SIG-M5 treated with dmso at 0.1 percent for 504 hours (cell line): Measurements from ENCODE around the gene PLCG1.

ENCODE experiments used
- DNase-seq: peaks from one replicate; lab custom pipeline; 2025; ENCODE audit not compliant: unreplicated experiment; lab: John Stamatoyannopoulos, UW

PLCG1 gene

GRCh38 chr20:41178495-41178894, 41.2 kb downstream of the PLCG1 start:
- DNase-seq: no peak

- no peak for DNase-seq
These were observed 41.6 kb downstream of the PLCG1 start for GRCh38 chr20:41178904-41179432.

GRCh38 chr20:41179961-41180360, 42.6 kb downstream of the PLCG1 start:
- no peak for DNase-seq

GRCh38 chr20:41180599-41181333, 43.4 kb downstream of the PLCG1 start:
- DNase-seq: no peak

- no peak for DNase-seq
These were observed 44.2 kb downstream of the PLCG1 start for GRCh38 chr20:41181567-41181966.

- no peak for DNase-seq
These were observed 45.2 kb downstream of the PLCG1 start for GRCh38 chr20:41182296-41183212.

GRCh38 chr20:41183391-41183790, 46.0 kb downstream of the PLCG1 start:
- DNase-seq: no peak

- DNase-seq: no peak
These were observed 46.5 kb downstream of the PLCG1 start for GRCh38 chr20:41183831-41184230.

- DNase-seq: no peak
These were observed 47.8 kb downstream of the PLCG1 start for GRCh38 chr20:41185013-41185757.

- DNase-seq: no peak
These were observed 50.3 kb downstream of the PLCG1 start for GRCh38 chr20:41187668-41188067.

- DNase-seq: no peak
These were observed 54.5 kb downstream of the PLCG1 start for GRCh38 chr20:41191562-41192500.

- no peak for DNase-seq
These were observed 55.2 kb downstream of the PLCG1 start for GRCh38 chr20:41192575-41192974.

GRCh38 chr20:41196653-41197225, 59.4 kb downstream of the PLCG1 start:
- DNase-seq: no peak

GRCh38 chr20:41198443-41198842, 61.1 kb downstream of the PLCG1 start:
- no peak for DNase-seq

GRCh38 chr20:41200446-41201202, 63.3 kb downstream of the PLCG1 start:
- DNase-seq: no peak

GRCh38 chr20:41201760-41202159, 64.4 kb downstream of the PLCG1 start:
- no peak for DNase-seq

GRCh38 chr20:41202426-41202825, 65.1 kb downstream of the PLCG1 start:
- no peak for DNase-seq

GRCh38 chr20:41203660-41204059, 66.3 kb downstream of the PLCG1 start:
- DNase-seq: no peak
